NCI-H82 treated with DMSO at 0.1 percent for 48 hours (cell line): ENCODE data around the gene CLDN15.
"Not testable (repeated sequence)": the region's sequence is repeated elsewhere in the genome, so short reads cannot be mapped to it uniquely, and the experiment has no call there.

Experiments used
- DNase-seq: peaks from one replicate; lab custom pipeline; 2025; ENCODE audit not compliant: unreplicated experiment; lab: John Stamatoyannopoulos, UW

Gene CLDN15

GRCh38 chr7:101222275-101222830, 15.2 kb downstream of the CLDN15 start:
- DNase-seq: no peak

GRCh38 chr7:101220295-101220694, 17.3 kb downstream of the CLDN15 start:
- no peak for DNase-seq

- DNase-seq: no peak
These were observed 19.1 kb downstream of the CLDN15 start for GRCh38 chr7:101218236-101219125.

DNA sequence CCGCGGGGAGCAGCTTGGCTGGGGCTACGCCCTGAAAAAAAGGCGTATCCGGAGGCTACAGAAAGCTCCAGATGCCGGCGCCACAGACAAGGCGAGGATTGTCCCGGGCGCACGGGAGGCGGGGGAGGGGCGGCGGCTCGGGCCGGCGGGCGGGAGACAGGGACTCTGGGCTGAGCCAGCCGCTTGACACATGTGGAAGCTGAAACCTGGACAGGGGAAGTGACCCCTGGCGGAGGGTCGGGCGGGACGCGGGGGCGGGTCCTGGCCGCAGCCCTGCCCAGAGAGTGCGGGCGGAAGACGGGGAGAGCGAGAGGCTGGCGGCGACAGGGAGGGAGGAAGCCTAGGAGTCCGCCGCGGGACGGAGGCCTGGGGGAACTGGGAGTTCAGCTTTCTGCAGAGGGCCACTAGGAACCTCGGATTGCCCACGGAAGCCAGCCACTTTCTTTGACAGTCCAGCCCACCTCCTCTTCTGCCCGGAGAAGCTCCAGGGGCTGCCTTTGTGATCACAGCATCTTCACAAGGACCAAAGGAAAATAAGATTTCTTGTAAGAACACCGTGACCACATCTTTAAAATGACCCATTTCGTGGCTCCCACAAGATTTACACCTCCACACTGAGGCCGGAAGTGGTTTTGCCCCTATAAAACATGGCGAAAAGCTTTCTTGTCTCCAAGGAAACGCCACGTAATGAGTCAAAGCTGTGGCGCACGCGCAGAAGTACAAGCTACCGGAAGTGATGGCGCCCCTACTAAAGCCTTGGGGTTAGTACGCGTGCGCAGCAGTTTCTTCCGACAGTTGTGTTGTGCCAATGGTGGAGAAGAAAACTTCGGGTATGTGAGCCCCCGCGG, 20.0 kb downstream of the CLDN15 start, which contains the start of the genes PLOD3 and ZNHIT1:
Gene PLOD3, minus strand, starts transcription at position 194 of the 848 bp plus-strand sequence. CDS start 307 bp downstream, outside the sequence.
Gene ZNHIT1, plus strand, starts transcription at position 778 of the 848 bp plus-strand sequence. Its CDS starts 31 bp downstream, at position 809.
- DNase-seq: peak; percentile 97

DNA sequence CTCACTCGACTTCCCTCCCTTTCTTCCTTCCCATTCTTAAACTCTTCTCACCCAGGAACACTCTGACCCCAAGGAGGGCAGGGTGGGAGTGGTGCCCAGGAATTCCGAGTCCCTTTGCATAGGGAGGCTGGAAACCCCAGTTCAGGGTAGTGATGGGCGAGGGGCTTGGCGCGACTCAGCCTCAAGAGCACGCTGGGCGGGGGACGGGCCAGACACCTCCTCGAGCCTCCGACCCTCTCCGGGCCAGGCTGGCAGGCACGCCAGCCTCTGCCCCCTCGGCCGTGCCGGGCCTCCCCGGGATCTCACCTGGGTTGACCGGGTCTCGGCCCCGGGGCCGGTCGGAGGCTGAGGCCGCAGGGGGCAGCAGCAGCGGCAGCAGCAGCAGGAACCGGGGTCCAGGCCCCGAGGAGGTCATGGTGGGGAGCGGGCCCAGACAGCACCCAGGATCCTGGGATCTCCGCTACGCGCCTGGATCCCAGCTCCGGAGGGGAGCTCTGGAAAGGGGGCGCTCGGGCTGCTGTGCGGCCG, 20.7 kb downstream of the CLDN15 start:
- DNase-seq: no peak

DNA sequence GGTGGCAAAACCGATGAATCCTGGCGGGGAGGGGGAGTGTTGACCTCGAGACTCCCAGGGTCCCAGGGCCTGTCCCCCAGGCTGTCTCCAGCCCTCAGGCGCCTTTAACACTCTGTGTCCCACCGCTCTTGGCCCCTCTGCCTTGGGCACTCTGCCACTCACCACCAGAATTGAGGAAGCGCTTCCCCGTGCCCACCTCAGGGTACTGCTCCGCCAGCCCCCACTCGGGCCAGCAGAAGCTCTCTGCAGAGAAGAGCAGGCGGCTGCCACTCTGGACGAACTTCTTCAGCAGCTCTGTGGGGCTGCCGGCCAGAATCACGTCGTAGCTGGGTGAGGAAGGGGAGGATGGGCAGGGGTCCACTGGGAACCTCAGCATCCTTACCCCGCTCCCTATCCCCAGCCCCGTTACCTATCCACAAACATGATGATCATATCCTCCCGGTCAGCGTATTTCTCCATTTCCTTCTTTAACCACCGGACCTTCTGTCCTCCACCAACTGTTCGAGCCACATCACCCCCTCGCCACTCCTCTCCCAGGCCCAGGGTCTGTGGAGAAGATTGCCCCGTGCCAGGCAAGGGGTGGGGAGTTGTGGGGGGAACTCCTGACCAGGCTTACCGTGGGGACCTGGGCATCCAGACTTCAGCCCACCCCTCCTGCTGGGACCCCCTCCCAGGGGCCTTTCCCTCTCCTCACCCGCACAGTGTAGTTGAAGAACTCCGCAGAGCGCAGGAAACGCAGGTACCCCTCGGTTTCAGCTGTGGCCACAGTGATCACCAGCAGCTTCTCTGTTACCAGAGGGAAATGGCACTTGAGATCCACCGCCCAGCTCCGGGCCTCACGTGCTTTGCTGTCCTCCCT, 21.4 kb downstream of the CLDN15 start:
- no peak for DNase-seq

DNA sequence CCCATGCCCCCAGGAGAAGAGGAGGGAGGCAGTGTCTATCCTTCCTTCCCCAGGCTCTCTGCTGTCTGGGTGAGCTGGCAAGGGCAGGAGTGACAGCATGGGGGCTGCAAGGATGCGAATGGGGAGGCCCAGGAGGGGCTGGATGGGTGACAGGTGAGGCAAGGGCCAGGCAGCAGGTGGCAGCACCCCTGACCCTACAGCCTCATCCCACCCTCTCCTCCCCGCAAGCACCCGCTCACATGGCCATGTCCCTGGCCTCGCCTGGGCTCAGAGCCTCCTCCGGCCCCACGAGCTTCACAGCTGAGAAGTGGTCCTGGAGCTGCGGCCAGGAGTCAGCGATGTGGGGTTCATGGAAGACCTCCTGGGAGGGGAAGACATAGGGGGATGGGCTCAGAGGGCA, 25.6 kb downstream of the CLDN15 start:
- no peak for DNase-seq

GRCh38 chr7:101211501-101211900, 26.1 kb downstream of the CLDN15 start:
- DNase-seq: no peak

GRCh38 chr7:101210143-101210542, 27.5 kb downstream of the CLDN15 start:
- DNase-seq: no peak

DNA sequence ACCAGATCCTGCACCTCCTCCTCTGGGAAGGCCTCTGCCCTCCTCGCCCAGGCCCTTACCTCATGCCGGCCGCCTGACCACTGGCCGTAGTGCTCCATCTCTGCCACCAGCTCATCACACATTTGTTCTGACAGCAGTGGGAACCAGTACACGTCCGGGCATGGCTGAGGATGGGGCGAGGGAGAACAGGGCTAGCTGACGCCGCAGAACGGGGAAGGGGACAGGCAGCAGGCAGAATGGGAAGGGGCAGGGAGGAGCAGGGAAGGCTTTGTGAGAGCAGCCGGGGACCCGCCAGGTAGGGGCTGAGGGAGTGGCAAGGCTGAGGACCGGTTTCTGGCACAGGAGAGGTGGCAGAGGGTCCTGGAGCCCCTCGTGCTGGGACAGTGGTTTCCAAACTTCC, 28.8 kb downstream of the CLDN15 start:
- DNase-seq: no peak

DNA sequence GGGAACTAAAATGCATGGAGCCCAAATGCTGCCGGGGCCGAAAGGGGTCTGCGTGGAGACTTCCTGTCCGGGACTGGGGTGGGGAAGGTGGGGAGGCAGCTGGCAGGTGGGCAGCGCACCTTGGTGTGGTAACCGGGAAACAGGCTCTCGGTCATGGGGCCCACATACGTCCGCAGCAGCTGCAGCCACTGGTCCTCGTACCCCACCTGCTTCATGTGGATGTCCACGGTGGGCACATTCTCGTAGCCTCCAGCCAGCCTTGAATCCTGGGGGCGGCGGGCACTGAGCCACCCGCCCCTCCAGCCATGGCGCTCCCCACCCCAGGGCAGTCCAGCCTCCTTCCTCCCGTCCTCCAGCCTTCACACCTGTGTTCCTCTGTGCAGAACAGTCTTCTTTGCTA, 30.1 kb downstream of the CLDN15 start:
- DNase-seq: no peak

- DNase-seq: no peak
These were observed 30.9 kb downstream of the CLDN15 start for GRCh38 chr7:101206665-101207042.

DNA sequence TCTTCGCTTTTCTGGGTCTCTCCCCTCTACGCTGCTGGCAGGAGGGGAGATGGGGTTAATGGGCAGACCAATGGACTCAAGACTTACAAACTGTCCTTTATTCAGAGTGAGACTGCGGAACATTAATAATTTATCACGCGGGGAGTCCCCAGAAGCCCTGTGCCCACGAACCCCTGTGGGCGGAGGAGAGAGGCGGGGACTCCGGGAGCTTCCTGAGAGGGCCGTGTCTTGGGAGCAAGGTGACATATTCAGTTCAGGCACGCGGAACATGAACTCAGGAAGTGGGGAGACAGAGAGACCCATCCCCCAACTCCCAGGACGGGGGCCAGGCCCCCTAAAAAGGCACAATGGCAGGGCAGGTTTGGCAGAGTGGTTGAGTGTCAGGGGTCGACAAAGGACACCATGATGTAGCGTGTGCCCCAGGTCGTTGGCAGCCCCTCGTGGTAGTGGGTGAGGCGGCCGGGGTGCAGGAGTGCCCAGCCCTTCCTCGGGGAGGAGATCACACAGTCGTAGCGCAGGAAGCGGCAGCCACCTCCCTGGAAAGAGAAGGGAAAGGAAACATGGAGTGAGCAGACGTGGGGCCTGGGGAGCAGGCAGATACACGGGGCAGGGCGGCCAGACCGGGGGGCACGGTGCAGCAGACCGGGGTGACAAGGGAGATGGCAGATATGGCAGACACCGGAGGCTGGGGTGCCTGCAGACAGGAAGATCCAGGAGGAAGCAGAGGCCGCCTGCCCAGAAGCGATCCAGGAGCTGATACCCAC, 31.5 kb downstream of the CLDN15 start:
- no peak for DNase-seq

GRCh38 chr7:101203740-101204738, 33.6 kb downstream of the CLDN15 start:
- not testable (repeated sequence) for DNase-seq

- no peak for DNase-seq
These were observed 35.0 kb downstream of the CLDN15 start for GRCh38 chr7:101202603-101202918.

DNA sequence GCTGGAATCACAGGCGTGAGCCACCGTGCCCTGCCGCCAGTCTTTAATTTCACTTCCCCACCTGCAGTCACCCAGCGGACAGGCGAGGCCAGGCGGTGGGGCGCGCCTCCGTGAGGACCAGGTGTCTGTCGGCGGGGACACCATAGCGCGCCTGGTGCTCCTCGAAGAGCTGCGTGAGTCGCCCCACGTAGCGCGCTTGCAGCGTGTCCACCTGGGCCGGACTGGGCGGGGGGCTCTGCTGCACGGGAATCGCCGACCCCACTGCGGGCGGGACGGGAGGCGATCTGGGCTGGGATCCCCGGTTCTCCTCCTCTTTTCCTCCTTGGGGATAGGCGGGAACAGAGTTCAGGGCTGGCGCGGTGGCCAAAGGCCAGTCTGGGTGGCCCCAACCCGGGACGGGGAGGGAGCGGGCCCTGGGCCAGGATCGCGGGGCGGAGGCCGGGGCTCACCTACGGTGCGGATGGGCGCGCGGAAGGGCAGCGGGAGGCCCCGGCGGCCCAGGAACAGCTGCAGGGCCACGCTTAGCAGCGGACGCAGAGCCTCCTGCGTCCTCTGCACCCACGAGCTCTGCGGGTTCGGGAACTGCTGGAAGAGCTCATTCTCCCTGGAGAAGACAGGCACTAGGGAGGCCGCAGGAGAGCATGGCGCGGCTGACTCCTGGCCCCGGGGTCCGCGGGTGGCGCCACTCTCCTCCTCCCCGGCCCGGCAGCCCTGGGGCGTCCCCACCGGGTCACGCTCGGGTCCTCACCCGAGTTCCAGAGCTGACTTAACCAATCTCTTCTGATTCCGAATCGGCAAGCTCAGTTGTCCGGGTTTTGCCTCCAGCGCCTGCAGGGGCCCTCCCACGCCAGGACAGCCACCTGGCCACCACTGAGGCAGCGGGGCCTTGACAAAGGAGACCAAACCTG, 35.7 kb downstream of the CLDN15 start:
- DNase-seq: no peak

GRCh38 chr7:101200862-101201599, 36.6 kb downstream of the CLDN15 start, which contains the start of gene MOGAT3:
TSS of gene MOGAT3 (minus strand) at chr7:101201036. CDS start at chr7:101200854, 182 bp downstream.
- DNase-seq: no peak
